Esophagus muscularis mucosa (tissue), 4 donors: ENCODE measurements around the gene PACSIN1. TPM values are rescaled to one million over a fixed set of nuclear protein-coding genes. Genes with fewer than 3 reads are reported as not detected.

Experiments
- DNase-seq: peaks from one replicate; pipeline ENCODE4 v3.0.0-alpha.2; 2017; ENCODE audit errors: extremely low spot score
- H3K27ac ChIP-seq, 4 donors: fragments of 200-600 bp; sonication (generic); replicated peaks in 1 of 4; 1 replicate in 3 of 4; 2 replicates in 1 of 4; pipeline ENCODE4 v1.5.1; 2016 to 2019; ENCODE audit warnings: mild to moderate bottlenecking in 1 of 4
- H3K27me3 ChIP-seq, 4 donors: fragments of 200-600 bp; sonication (generic); one replicate each; pipeline versions ENCODE4 v1.5.1 to v1.6.0; 2016 to 2019
- H3K36me3 ChIP-seq, 4 donors: fragments of 200-600 bp; sonication (generic); one replicate each; pipeline ENCODE4 v1.5.1; 2016 to 2019
- H3K4me1 ChIP-seq, 4 donors: fragments of 200-600 bp; sonication (generic); one replicate each; pipeline ENCODE4 v1.5.1; 2016 to 2019
- H3K4me3 ChIP-seq, 4 donors: fragments of 200-600 bp; sonication (generic); 1 replicate in 2 of 4; 2 replicates in 2 of 4; pipeline ENCODE4 v1.5.1; 2016 to 2019; ENCODE audit warnings: mild to moderate bottlenecking in 4 of 4, moderate library complexity in 1 of 4
- H3K9me3 ChIP-seq, 4 donors: fragments of 200-600 bp; sonication (generic); 1 replicate in 3 of 4; 2 replicates in 1 of 4; pipeline ENCODE4 v1.5.1; 2016 to 2019
- CTCF ChIP-seq, 3 experiments: fragments of 200-600 bp in 2 of 3; fragments of 450-650 bp in 1 of 3; sonication (generic) in 2 of 3; IDR thresholded peaks; one replicate each; pipeline ENCODE4 v1.5.1; 2017 to 2019; ENCODE audit warnings: antibody characterized with exemption in 3 of 3, mild to moderate bottlenecking in 2 of 3, moderate library complexity in 1 of 3
- EP300 ChIP-seq: sonication (generic); formaldehyde crosslinking; IDR thresholded peaks from one replicate; pipeline ENCODE4 v1.6.1; 2017; ENCODE audit warnings: antibody characterized with exemption
- POLR2A ChIP-seq: fragments of 450-650 bp; IDR thresholded peaks from one replicate; pipeline ENCODE4 v1.6.1; 2017; ENCODE audit warnings: antibody characterized with exemption, moderate library complexity, mild to moderate bottlenecking, low read depth
- POLR2AphosphoS5 ChIP-seq, 2 donors: sonication (generic); formaldehyde crosslinking; IDR thresholded peaks; one replicate each; pipeline ENCODE4 v1.6.1; 2017; ENCODE audit warnings: antibody characterized with exemption in 2 of 2
- WGBS: methylation state at CpG from one replicate; pipeline ENCODE4 v1.1.5; 2018; 5-methylcytosine and 5-hydroxymethylcytosine counted together
- intact Hi-C: fragments of 100-400 bp; cut with DNase I; formaldehyde crosslinking; loops from one replicate; pipeline ENCODE4 v1.15.1; 2023
- total RNA-seq, 4 donors: library from RNA; depleted of rRNA; stranded (reverse); fragments of >200 nt; gene quantifications; one replicate each; pipeline versions ENCODE4 v1.1.0 to v1.2.1, GENCODE V29; 2016

PACSIN1 gene
- total RNA-seq, 4 donors from 2014 or later: 0.42 to 2.3 (median 1.7) TPM

GRCh38 chr6:34571388-34571787, 105.5 kb downstream of the PACSIN1 start:
- H3K9me3 ChIP-seq: no peaks in the 10 kb centered on the region
- H3K4me1 ChIP-seq: no peaks in the 10 kb centered on the region
- TF ChIP-seq POLR2A (no peak), EP300 (no peak), CTCF (IDR thresholded peaks at IDR 0.05) (no peak), POLR2AphosphoS5 (IDR thresholded peaks at IDR 0.05) (no peak)
- no peak overlapping the region for H3K4me3 ChIP-seq
- intact Hi-C loops: no loop called here
- 82% methylated on average over 8 of the region's 9 CpGs for WGBS
- peaks cover 0 to 65% (median 5%) of the 10 kb centered on the region in 4 donors for H3K27me3 ChIP-seq
- no peaks in the 10 kb centered on the region for H3K36me3 ChIP-seq
- no peak for DNase-seq
- no peak overlapping the region for H3K27ac ChIP-seq

GRCh38 chr6:34572021-34572420, 106.1 kb downstream of the PACSIN1 start:
- TF ChIP-seq POLR2A: no peak
- TF ChIP-seq POLR2AphosphoS5 (IDR thresholded peaks at IDR 0.05): no peak
- no peak for TF ChIP-seq EP300
- no peak for TF ChIP-seq CTCF (IDR thresholded peaks at IDR 0.05)
- Histone ChIP-seq H3K27ac (no peak overlapping the region), H3K27me3 (peaks cover 0 to 59% (median 5%) of the 10 kb centered on the region in 4 donors), H3K9me3 (no peaks in the 10 kb centered on the region), H3K4me1 (no peaks in the 10 kb centered on the region), H3K36me3 (no peaks in the 10 kb centered on the region), H3K4me3 (no peak overlapping the region)
- WGBS: 72% methylated on average over 12 of the region's 16 CpGs
- DNase-seq: no peak
- intact Hi-C loops: no loop called here

- intact Hi-C loops: no loop called here
- no peak overlapping the region for H3K27ac ChIP-seq
- no peak overlapping the region for H3K4me3 ChIP-seq
- no peaks in the 10 kb centered on the region for H3K4me1 ChIP-seq
- no peaks in the 10 kb centered on the region for H3K36me3 ChIP-seq
- TF ChIP-seq EP300 (no peak), POLR2A (no peak), POLR2AphosphoS5 (IDR thresholded peaks at IDR 0.05) (no peak), CTCF (IDR thresholded peaks at IDR 0.05) (no peak)
- WGBS: 97% methylated on average over 5 of the region's 6 CpGs
- H3K27me3 ChIP-seq: peaks cover 0 to 53% (median 5%) of the 10 kb centered on the region in 4 donors
- no peaks in the 10 kb centered on the region for H3K9me3 ChIP-seq
- DNase-seq: no peak
These were observed 106.7 kb downstream of the PACSIN1 start for GRCh38 chr6:34572585-34572984.

GRCh38 chr6:34573567-34574183, 107.8 kb downstream of the PACSIN1 start:
- Histone ChIP-seq H3K4me1 (no peaks in the 10 kb centered on the region), H3K4me3 (no peak overlapping the region), H3K36me3 (no peaks in the 10 kb centered on the region), H3K27ac (no peak overlapping the region), H3K27me3 (peaks cover 0 to 42% (median 5%) of the 10 kb centered on the region in 4 donors), H3K9me3 (no peaks in the 10 kb centered on the region)
- TF ChIP-seq POLR2AphosphoS5 (IDR thresholded peaks at IDR 0.05): no peak
- no peak for TF ChIP-seq POLR2A
- TF ChIP-seq CTCF (IDR thresholded peaks at IDR 0.05): no peak
- no peak for DNase-seq
- WGBS: 65% methylated on average over 5 of the region's 8 CpGs
- intact Hi-C loops: no loop called here
